ENCODE data around the gene ZNF599.

ZNF599 gene

DNA sequence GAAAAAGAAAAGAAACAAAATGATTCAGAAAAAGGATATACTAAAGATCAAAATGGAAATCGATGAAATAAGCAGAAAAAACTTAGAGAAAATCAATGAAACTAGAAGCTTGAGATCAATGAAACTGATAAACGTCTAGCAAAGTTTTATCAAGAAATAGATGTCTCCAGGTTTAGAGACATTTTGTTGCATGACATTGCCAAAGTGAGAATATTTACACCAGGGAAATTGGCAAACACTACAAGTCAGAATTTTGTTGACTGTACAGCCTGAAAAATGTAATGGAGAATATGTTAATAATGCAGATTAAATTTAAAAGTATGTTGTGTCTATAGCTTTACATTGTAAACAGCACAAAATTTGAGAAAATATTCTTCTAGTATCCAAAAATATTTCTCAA, 5.3 kb upstream of the ZNF599 start:
- TF ChIP-seq, protein P1, sequence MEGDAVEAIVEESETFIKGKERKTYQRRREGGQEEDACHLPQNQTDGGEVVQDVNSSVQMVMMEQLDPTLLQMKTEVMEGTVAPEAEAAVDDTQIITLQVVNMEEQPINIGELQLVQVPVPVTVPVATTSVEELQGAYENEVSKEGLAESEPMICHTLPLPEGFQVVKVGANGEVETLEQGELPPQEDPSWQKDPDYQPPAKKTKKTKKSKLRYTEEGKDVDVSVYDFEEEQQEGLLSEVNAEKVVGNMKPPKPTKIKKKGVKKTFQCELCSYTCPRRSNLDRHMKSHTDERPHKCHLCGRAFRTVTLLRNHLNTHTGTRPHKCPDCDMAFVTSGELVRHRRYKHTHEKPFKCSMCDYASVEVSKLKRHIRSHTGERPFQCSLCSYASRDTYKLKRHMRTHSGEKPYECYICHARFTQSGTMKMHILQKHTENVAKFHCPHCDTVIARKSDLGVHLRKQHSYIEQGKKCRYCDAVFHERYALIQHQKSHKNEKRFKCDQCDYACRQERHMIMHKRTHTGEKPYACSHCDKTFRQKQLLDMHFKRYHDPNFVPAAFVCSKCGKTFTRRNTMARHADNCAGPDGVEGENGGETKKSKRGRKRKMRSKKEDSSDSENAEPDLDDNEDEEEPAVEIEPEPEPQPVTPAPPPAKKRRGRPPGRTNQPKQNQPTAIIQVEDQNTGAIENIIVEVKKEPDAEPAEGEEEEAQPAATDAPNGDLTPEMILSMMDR (conservative IDR thresholded peaks at IDR 0.05; ENCODE audit: low read depth) = no peak
- POLR2A ChIA-PET (ENCODE audit: low non-redundant PET) = no interaction called here
- no peak for DNase-seq (ENCODE audit: low spot score)
- no peak overlapping the region for H3K27ac ChIP-seq
- CTCF ChIA-PET = no interaction called here

DNA sequence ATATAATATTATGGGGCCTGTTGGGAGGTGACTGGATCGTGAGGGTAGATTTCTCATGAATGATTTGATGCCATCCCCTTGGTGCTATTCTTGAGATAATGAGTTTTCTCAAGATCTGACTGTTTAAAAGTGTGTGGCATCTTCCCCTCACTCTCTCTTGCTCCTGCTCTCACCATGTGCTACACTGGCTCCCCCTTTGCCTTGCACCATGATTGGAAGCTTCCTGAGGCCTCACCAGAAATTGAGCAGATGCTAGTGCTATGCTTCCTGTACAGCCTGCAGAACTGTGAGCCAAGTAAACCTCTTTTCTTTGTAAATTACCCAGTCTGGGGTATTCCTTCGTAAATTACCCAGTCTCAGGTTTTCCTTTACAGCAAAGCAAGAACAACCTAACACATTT, 1.8 kb upstream of the ZNF599 start:
- TF ChIP-seq, protein P1 (conservative IDR thresholded peaks at IDR 0.05; ENCODE audit: low read depth) = no peak
- POLR2A ChIA-PET (ENCODE audit: low non-redundant PET) = no interaction called here
- no peak for DNase-seq (ENCODE audit: low spot score)
- CTCF ChIA-PET = no interaction called here
- no peak overlapping the region for H3K27ac ChIP-seq

DNA sequence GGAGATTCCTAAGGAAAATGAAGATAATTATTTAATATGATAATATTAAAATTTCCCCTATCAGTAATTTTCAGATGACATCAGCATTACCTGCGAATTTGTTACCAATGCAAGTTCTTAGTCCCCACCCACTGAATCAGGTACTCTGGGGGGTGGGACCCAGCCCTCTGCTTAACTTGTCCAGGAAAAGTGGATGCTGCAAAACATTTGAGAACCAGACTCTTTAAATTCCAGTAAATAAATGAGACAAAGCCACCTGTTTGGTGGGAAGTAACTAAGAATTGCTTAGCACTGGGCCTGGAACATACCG, 495 bp upstream of the ZNF599 start:
- TF ChIP-seq, protein P1 (conservative IDR thresholded peaks at IDR 0.05; ENCODE audit: low read depth) = no peak
- no peak overlapping the region for H3K27ac ChIP-seq
- DNase-seq (ENCODE audit: low spot score) = no peak
- ChIA-PET POLR2A (ENCODE audit: low non-redundant PET) (no interaction called here), CTCF (no interaction called here)

DNA sequence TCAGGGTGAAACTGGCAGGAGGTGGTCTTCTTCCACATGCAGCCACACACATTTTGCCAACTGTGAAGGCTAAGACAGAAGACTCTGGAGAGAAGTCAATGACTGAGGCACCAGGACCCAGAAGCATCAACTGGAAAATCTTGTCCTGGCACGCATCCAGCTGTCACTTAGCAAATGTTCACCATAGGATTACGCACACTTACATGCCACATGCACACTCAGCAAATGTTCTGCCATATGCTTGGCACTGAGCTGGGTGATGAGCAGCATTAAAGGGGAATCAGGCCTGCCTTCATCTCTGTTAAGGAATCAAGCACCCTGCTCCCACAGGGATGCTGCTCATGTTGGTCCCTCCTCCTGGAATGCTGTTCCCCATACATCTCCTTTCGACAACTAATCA, 5.1 kb downstream of the ZNF599 start:
- TF ChIP-seq, protein P1 (conservative IDR thresholded peaks at IDR 0.05; ENCODE audit: low read depth) = no peak
- DNase-seq (ENCODE audit: low spot score) = no peak
- ChIA-PET CTCF (no interaction called here), POLR2A (ENCODE audit: low non-redundant PET) (no interaction called here)
- H3K27ac ChIP-seq = no peak overlapping the region

DNA sequence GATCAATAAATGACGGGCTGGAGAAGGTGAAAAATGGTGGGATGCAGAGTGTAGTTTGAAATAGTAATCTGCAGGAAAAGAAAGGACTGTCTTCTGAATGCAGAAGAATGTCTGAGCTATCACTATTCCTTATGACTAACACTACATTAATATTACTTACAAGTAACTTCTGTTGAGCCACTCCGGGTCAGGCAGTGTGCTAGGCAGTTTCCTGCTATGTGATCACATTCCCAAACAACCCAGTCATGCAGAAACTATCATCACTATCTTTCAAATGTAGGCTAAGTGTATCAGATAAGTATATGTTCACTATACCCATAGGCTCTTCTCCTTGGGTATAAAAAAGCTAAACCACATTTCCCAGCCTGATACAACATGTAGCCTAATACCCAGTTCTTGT, 6.6 kb downstream of the ZNF599 start:
- no peak overlapping the region for H3K27ac ChIP-seq
- POLR2A ChIA-PET (ENCODE audit: low non-redundant PET) = no interaction called here
- DNase-seq (ENCODE audit: low spot score) = no peak
- CTCF ChIA-PET = no interaction called here
- TF ChIP-seq, protein P1 (conservative IDR thresholded peaks at IDR 0.05; ENCODE audit: low read depth) = no peak

DNA sequence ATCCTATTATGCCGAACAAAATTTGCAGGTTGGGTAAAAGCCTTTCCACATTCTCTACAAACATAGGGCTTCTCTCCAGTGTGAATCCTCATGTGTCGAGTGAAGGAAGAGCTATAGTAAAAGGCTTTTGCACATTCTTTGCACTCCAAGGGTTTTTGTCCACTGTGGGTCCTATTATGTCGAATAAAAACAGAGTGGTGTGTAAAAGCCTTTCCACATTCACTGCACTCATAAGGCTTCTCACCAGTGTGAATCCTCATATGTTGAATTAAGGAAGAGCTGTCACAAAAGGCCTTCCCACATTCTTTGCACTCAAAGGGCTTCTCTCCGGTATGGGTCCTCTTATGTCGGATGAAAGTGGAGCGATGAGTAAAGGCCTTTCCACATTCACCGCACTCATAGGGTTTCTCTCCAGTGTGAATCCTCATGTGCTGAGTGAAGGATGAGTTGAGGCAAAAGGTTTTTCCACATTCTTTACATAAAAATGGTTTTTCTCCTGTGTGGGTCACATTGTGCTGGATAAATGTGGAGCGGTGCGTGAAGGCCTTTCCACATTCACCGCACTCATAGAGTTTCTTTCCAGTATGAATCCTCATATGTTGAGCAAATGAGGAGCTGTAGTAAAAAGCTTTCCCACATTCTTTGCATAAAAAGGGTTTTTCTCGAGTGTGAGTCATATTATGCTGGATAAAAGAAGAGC, 13.6 kb downstream of the ZNF599 start:
- CTCF ChIA-PET = no interaction called here
- no peak overlapping the region for H3K27ac ChIP-seq
- POLR2A ChIA-PET (ENCODE audit: low non-redundant PET) = no interaction called here
- DNase-seq (ENCODE audit: low spot score) = no peak
- TF ChIP-seq, protein P1 (conservative IDR thresholded peaks at IDR 0.05; ENCODE audit: low read depth) = no peak

DNA sequence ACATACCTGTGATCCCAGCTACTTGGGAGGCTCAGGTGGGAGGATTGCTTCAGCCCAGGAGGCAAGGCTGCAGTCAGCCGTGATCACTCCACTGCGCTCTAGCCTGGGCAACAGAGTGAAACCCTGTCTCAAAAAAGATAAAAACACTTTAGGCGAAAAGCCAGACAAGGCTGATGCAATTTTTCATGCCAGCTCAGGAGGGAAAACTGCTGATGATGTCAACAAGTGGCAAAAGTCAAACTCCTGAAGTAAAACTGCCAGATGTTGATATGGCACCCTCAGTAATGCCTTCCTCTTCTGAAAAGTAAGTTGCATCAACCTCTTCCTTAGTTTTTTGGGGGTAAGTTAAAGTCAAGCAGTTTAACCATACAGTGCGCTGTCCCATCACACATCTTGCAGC, 15.6 kb downstream of the ZNF599 start:
- TF ChIP-seq, protein P1 (conservative IDR thresholded peaks at IDR 0.05; ENCODE audit: low read depth) = no peak
- ChIA-PET POLR2A (ENCODE audit: low non-redundant PET) (no interaction called here), CTCF (no interaction called here)
- no peak overlapping the region for H3K27ac ChIP-seq
- DNase-seq (ENCODE audit: low spot score) = no peak

Data from RWPE1 (cell line).